GM12892 (cell line): ENCODE measurements around the gene PAIP2B.

Experiments
- POLR2A ChIP-seq: IDR thresholded peaks from 2 replicates; pipeline ENCODE4 v1.6.1; 2011; ENCODE audit warnings: low read depth, low read length, control low read depth
- POLR2AphosphoS5 ChIP-seq: IDR thresholded peaks from 2 replicates; pipeline ENCODE4 v1.6.1; 2011; ENCODE audit warnings: low read depth, low read length, control low read depth
- TAF1 ChIP-seq: IDR thresholded peaks from 2 replicates; pipeline ENCODE4 v1.6.1; 2011; ENCODE audit warnings: low read depth, mild to moderate bottlenecking, control low read depth, low read length, borderline replicate concordance

DNA sequence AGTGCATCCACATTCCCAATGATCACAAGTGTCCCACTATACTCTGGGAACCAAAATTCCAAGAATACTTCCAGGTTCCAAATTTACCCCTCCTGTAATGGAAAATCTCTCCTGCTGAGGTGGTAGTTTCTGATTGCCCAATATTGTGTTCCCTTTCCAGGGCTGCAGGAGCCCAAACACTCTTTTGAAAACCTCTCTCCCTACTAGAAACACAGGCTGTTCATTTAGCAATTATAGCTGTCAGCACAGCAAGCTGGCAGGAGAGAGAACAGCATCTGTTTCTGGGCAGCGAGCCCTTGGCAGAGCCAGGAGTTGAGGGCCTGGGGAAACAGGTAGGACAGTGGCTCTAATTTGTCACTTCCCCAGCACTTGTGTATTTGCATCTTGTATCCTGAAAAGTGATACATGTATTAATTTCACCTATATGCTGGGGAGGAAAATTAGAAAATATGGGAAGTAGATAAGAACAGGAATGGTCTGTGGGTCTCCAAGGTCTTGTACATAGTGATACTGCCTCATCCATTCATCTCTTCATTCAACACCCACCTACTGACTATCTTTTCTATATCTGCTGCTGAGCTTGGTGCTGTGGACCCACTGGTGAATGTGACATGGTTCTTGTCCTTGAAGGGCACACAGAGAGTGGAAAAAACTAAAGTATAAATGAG, 16.9 kb upstream of the PAIP2B start:
- TF ChIP-seq TAF1 (no peak), POLR2AphosphoS5 (no peak), POLR2A (no peak)
